RWPE2 (cell line): ENCODE data around the gene FXR2.

Experiments used
- ATAC-seq: fragments of 200-7000 bp; cut with Tn5 transposase; 3 replicates; pipeline ENCODE4 v1.9.1; 2021; ENCODE audit warnings: low read depth
- DNase-seq: peaks from one replicate; pipeline ENCODE4 v3.0.0-alpha.2; 2020; ENCODE audit warnings: low spot score
- H3K27ac ChIP-seq: fragments of 450-650 bp; 2 replicates; pipeline ENCODE4 v1.5.1; 2017; ENCODE audit warnings: mild to moderate bottlenecking; ENCODE audit not compliant: poor library complexity, severe bottlenecking
- H3K27me3 ChIP-seq: fragments of 250-450 bp; sonication (Bioruptor Pico); 2 replicates; pipeline ENCODE4 v1.5.1; 2021; ENCODE audit warnings: mild to moderate bottlenecking, moderate library complexity; ENCODE audit not compliant: insufficient read depth, poor library complexity, severe bottlenecking
- H3K36me3 ChIP-seq: fragments of 250-450 bp; sonication (Bioruptor Pico); 2 replicates; pipeline ENCODE4 v1.5.1; 2020; ENCODE audit warnings: low read depth, mild to moderate bottlenecking, moderate library complexity
- H3K4me1 ChIP-seq: fragments of 250-450 bp; sonication (Bioruptor Pico); 2 replicates; pipeline ENCODE4 v1.5.1; 2021; ENCODE audit warnings: mild to moderate bottlenecking, moderate library complexity; ENCODE audit not compliant: insufficient read depth, poor library complexity, severe bottlenecking
- H3K4me3 ChIP-seq: fragments of 250-450 bp; sonication (Bioruptor Pico); 2 replicates; pipeline ENCODE4 v1.5.1; 2021; ENCODE audit warnings: mild to moderate bottlenecking, moderate library complexity; ENCODE audit not compliant: severe bottlenecking
- H3K9me3 ChIP-seq: fragments of 250-450 bp; sonication (Bioruptor Pico); 2 replicates; pipeline ENCODE4 v1.5.1; 2021; ENCODE audit warnings: mild to moderate bottlenecking, moderate library complexity; ENCODE audit not compliant: severe bottlenecking
- TF ChIP-seq, protein P1 (sequence below): fragments of 450-650 bp; IDR thresholded peaks from one replicate; pipeline ENCODE4 v1.5.1; 2017; ENCODE audit warnings: mild to moderate bottlenecking, moderate library complexity; ENCODE audit not compliant: poor library complexity, severe bottlenecking

FXR2 gene

DNA sequence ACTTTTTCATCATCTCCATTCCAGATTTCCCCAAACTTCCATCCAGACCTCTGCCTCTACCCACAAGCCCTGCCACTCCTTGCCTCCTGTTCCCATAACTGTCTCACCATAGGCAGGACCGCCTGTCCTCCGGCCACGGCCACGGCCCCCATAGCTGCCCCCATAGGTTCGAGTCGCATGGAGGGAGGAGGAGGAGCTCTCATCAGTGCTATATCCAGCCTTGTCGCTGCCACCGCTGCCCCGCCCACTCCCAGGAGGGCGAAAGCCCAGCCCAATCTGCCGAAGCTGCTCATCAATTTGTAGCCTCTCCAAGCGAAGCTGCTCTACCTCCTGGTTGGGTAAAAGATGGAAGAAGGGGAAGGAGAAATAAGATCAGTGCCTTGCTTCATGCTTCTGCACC is 21.4 kb downstream of the FXR2 start:
- Histone ChIP-seq H3K4me3 (no peak overlapping the region), H3K36me3 (peaks cover 73% of the 10 kb centered on the region), H3K27ac (no peak overlapping the region), H3K9me3 (no peaks in the 10 kb centered on the region), H3K27me3 (no peaks in the 10 kb centered on the region), H3K4me1 (peaks cover 12% of the 10 kb centered on the region)
- ATAC-seq (no peak), DNase-seq (no peak)
- TF ChIP-seq, protein P1, sequence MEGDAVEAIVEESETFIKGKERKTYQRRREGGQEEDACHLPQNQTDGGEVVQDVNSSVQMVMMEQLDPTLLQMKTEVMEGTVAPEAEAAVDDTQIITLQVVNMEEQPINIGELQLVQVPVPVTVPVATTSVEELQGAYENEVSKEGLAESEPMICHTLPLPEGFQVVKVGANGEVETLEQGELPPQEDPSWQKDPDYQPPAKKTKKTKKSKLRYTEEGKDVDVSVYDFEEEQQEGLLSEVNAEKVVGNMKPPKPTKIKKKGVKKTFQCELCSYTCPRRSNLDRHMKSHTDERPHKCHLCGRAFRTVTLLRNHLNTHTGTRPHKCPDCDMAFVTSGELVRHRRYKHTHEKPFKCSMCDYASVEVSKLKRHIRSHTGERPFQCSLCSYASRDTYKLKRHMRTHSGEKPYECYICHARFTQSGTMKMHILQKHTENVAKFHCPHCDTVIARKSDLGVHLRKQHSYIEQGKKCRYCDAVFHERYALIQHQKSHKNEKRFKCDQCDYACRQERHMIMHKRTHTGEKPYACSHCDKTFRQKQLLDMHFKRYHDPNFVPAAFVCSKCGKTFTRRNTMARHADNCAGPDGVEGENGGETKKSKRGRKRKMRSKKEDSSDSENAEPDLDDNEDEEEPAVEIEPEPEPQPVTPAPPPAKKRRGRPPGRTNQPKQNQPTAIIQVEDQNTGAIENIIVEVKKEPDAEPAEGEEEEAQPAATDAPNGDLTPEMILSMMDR = no peak

DNA sequence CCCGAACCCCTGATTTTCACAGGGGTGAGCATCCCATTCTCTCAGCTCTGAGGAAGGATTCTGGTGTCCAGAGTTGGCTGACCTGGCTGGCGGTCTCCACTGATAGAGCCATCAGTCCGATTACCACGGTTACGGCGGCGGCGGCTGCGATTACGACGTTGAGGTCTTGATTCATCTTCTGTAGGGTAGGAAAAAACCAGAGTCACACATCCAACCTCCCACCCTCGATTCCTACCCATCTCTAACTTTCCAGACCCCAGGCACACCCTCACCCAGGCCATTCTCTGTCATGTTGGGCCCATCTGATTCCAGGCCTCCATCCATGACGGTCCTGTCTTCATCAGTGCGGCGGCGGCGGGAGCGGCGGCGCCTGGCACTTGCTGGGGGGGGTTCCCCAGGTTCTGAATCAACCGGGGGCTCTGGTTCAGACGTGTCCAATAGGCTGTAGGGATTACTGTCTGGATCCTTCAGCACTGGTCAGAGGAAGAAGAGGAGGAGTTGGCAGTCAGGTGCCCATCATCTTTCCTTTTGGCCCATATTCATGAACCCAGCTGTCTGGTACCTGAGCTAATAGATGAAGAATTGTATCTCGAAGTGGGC is 22.2 kb downstream of the FXR2 start:
- peak overlapping the region; percentile 97 for H3K27ac ChIP-seq
- peaks cover 14% of the 10 kb centered on the region for H3K4me1 ChIP-seq
- peaks cover 75% of the 10 kb centered on the region for H3K36me3 ChIP-seq
- H3K9me3 ChIP-seq = no peaks in the 10 kb centered on the region
- no peak overlapping the region for H3K4me3 ChIP-seq
- ATAC-seq (no peak), DNase-seq (no peak)
- no peaks in the 10 kb centered on the region for H3K27me3 ChIP-seq
- TF ChIP-seq, protein P1 = no peak

DNA sequence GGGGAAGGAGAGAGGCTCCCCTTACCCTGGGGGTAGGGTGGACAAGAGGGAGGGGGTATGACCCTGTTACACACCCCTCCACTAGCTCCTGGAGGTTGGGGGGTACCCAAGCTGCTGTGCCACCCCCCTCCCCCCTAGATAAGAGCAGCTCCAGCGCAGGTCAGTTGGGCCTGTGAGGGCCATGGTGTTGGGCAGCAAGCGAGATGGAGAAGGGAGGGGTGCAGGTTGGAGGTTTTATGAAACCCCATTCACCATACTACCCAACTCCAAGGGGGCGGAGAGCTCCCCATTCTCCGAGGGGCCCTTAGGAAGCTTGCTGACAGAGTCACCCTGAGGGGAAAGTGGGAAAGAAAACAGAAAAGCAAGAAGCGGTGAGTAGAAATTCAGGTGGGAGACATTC is 23.1 kb downstream of the FXR2 start:
- no peak for ATAC-seq
- no peaks in the 10 kb centered on the region for H3K27me3 ChIP-seq
- H3K4me3 ChIP-seq = no peak overlapping the region
- no peak for DNase-seq
- peaks cover 17% of the 10 kb centered on the region for H3K4me1 ChIP-seq
- TF ChIP-seq, protein P1 = no peak
- H3K36me3 ChIP-seq = peaks cover 71% of the 10 kb centered on the region
- H3K27ac ChIP-seq = peak overlapping the region; percentile 97
- H3K9me3 ChIP-seq = no peaks in the 10 kb centered on the region

DNA sequence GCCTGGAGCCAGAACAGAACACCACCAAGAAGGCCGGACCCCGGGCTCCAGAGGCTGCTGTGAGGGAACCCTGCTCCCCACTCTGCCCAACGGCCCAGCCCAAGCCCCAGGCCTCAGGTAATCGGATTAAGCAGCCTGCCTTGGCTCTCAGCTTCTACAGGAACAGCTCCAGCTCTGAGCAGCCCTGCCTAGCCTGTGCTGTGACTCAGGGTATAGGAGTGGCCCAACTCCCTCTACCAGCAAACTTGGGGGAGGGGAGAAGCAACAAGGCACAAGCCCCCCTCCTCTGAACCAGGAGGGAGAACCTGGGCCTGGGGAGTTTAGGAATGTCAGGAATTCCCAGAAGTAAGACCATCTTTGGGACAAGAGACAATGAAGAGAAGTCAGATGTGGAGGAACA is 24.0 kb downstream of the FXR2 start:
- DNase-seq = no peak
- Histone ChIP-seq H3K36me3 (peaks cover 70% of the 10 kb centered on the region), H3K27me3 (no peaks in the 10 kb centered on the region), H3K27ac (peak overlapping the region; percentile 97), H3K4me1 (peaks cover 17% of the 10 kb centered on the region), H3K4me3 (no peak overlapping the region), H3K9me3 (no peaks in the 10 kb centered on the region)
- peak; percentile 40 for ATAC-seq
- TF ChIP-seq, protein P1 = no peak

DNA sequence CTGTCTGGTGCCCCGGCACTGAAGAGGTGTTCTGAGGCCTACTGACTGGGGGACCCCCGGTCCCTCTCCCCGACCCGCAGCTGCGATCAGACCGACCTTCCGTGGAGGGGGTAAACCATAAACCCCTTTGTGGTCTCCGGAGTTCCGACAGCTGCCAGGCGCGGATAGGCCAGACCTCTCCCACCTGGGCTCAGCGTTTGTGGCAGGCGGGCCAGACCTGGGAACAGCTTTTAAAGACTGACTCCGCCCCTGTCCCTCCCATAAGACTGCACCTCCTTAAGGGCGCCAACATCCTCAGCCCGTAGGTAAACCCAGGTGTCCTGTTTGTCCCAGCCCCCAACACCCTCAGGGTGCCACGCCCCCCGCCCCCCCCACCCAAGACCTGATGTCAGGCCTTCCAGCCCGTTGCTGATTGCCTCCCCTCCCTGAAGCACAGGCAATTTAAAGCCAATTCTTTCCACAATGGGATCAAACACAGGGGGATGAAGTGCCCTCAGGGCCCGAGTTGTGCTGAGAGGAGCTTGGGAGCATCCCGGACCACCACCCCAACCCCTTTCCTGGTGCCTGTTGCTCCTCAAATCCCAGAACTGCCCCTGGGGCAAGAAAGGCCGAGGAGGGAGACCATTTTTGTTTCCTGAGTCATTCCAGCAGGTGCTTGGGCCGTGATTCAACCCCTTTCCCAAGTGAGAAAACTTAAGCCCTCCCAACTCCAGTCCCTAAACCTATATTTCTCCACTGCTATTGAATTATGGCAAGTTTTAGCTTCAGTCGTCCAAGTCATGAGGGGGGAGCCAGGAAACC is 24.6 kb downstream of the FXR2 start, which contains the start of gene SOX15:
SOX15 (minus strand) TSS at position 204 of the 801 bp plus-strand sequence. CDS start 418 bp downstream, outside the sequence.
- Histone ChIP-seq H3K27ac (peak within 1 kb of the TSS; percentile 97), H3K9me3 (no peaks in the 10 kb centered on the region), H3K36me3 (peaks cover 66% of the 10 kb centered on the region), H3K4me3 (peak within 1 kb of the TSS; percentile 66), H3K4me1 (peaks cover 17% of the 10 kb centered on the region), H3K27me3 (no peaks in the 10 kb centered on the region)
- DNase-seq (peak; percentile 85), ATAC-seq (peak; percentile 43)
- TF ChIP-seq, protein P1 = no peak
